Kidney (tissue), 14 donors: ENCODE measurements around the gene BCL2L1. TPM values are rescaled to one million over a fixed set of nuclear protein-coding genes. Genes with fewer than 3 reads are reported as not detected.

ENCODE experiments used
- DNase-seq, 5 donors: peaks; one replicate each; pipeline ENCODE4 v3.0.0-alpha.2; 2013 to 2020
- FAIRE-seq: peaks from 2 replicates; lab custom pipeline; 2012; peaks lifted over from hg19 to GRCh38; lab: Jason Lieb, UNC
- H3K27ac ChIP-seq, 2 donors: one replicate each; pipeline ENCODE4 v1.7.0; 2013; ENCODE audit warnings: low read depth in 2 of 2, low read length in 2 of 2, inconsistent platforms in 1 of 2
- H3K27me3 ChIP-seq: one replicate; pipeline ENCODE4 v1.7.1; 2013; ENCODE audit warnings: low read length, inconsistent platforms; ENCODE audit not compliant: control insufficient read depth, insufficient read depth
- H3K36me3 ChIP-seq, 3 donors: one replicate each; pipeline versions ENCODE4 v1.7.0 to v1.7.1; 2013; ENCODE audit warnings: low read length in 3 of 3, control low read depth in 1 of 3, inconsistent platforms in 1 of 3; ENCODE audit not compliant: insufficient read depth in 3 of 3, control insufficient read depth in 2 of 3
- H3K4me1 ChIP-seq, 3 donors: one replicate each; pipeline versions ENCODE4 v1.7.0 to v1.7.1; 2013; ENCODE audit warnings: low read length in 3 of 3, inconsistent platforms in 1 of 3, low read depth in 1 of 3; ENCODE audit not compliant: control insufficient read depth in 2 of 3, insufficient read depth in 2 of 3
- H3K4me3 ChIP-seq, 3 donors: one replicate each; pipeline versions ENCODE4 v1.7.0 to v1.8.1; 2013; ENCODE audit warnings: low read length in 3 of 3, control low read depth in 1 of 3, inconsistent platforms in 1 of 3
- H3K9ac ChIP-seq, 3 donors: one replicate each; pipeline versions ENCODE4 v1.7.0 to v1.7.1; 2013; ENCODE audit warnings: low read length in 3 of 3, control low read depth in 1 of 3, inconsistent platforms in 1 of 3
- H3K9me3 ChIP-seq, 3 donors: one replicate each; pipeline versions ENCODE4 v1.7.0 to v1.7.1; 2013; ENCODE audit warnings: low read length in 3 of 3, control low read depth in 1 of 3, inconsistent platforms in 1 of 3; ENCODE audit not compliant: control insufficient read depth in 2 of 3, insufficient read depth in 1 of 3
- CTCF ChIP-seq: IDR thresholded peaks from 3 replicates; pipeline ENCODE4 v1.5.1; 2012; ENCODE audit warnings: mild to moderate bottlenecking, moderate library complexity, borderline replicate concordance; ENCODE audit not compliant: insufficient read depth; ENCODE audit errors: extremely low read depth
- intact Hi-C: fragments of 100-400 bp; cut with DNase I; formaldehyde crosslinking; loops from one replicate; pipeline ENCODE4 v1.11.1; 2022
- polyA plus RNA-seq: library from polyadenylated mRNA; stranded (reverse); fragments of 350-450 nt; fragmentation: Illumina TruSeq; extraction: RNeasy Lipid Tissue Mini Kit (QIAGEN cat#74804); gene quantifications from one replicate; pipeline ENCODE4 v1.2.3, GENCODE V29; 2014; ENCODE audit warnings: low read depth, low replicate concordance; ENCODE audit not compliant: insufficient read depth
- total RNA-seq: library from RNA; stranded (reverse); fragmentation: NEBNext Ultra II Directional; extraction: Animal tissue kit (Norgen Biotek cat#: 25700); gene quantifications from one replicate; pipeline ENCODE4 v1.2.1, GENCODE V29; 2021
- donor health status: control.
- donor health status: control.
- donor health status: control.
- donor health status: control.
- donor health status: control.
- donor health status: DM: yes; HTN: yes; CAD: no.
- donor health status: Normal renal cell carcinoma (clear cell type).

BCL2L1 gene
- total and polyA plus RNA-seq, 2 donors from 2014 or later, result 132 to 139 TPM

GRCh38 chr20:31712564-31713311, 9.9 kb downstream of the BCL2L1 start:
- TF ChIP-seq CTCF, result no peak
- H3K4me3 ChIP-seq, result peak overlapping the region in 2 of 3 donors; percentile 26 to 39
- intact Hi-C loops, result no loop called here
- H3K4me1 ChIP-seq, result peaks cover 0 to 68% (median 68%) of the 10 kb centered on the region in 3 donors
- peaks cover 5 to 19% (median 16%) of the 10 kb centered on the region in 3 donors for H3K36me3 ChIP-seq
- no peaks in the 10 kb centered on the region for H3K27me3 ChIP-seq
- DNase-seq (peak; percentile 65 to 93 (median 72)), FAIRE-seq (no peak)
- peak overlapping the region; percentile 91 to 97 for H3K27ac ChIP-seq
- H3K9me3 ChIP-seq, result no peaks in the 10 kb centered on the region
- H3K9ac ChIP-seq, result peak overlapping the region in 2 of 3 donors; percentile 50 to 59

DNA sequence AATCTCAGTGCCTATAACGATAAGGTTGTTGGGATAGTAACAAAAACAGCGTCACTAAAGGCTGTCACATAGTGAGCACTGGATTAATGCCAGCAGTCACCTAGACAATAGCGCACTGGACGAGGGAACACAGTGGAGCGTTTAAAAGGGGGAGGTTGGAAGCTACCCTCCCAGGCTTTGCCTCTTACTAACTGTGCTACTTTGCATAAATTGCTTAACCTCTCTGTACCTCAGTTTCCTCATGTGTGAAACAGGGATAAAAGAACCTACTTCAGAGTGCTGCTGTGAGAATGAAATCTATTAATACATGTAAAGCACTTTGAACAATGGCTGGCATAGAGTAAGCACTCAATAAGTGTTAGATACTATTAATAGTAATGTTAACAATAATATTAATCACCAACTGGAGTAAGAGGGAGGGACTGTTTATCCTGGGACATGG, 10.5 kb downstream of the BCL2L1 start:
- Histone ChIP-seq H3K4me3 (peak overlapping the region in 2 of 3 donors; percentile 9 to 26), H3K9ac (peak overlapping the region in 2 of 3 donors; percentile 4 to 59), H3K36me3 (peaks cover 5 to 20% (median 20%) of the 10 kb centered on the region in 3 donors), H3K27me3 (no peaks in the 10 kb centered on the region), H3K9me3 (no peaks in the 10 kb centered on the region), H3K27ac (peak overlapping the region; percentile 91 to 97), H3K4me1 (peaks cover 0 to 66% (median 65%) of the 10 kb centered on the region in 3 donors)
- DNase-seq (peak in 2 of 5 donors; percentile 42 to 71), FAIRE-seq (no peak)
- intact Hi-C loops, result no loop called here
- TF ChIP-seq CTCF, result no peak

GRCh38 chr20:31711179-31712111, 11.2 kb downstream of the BCL2L1 start:
- no peaks in the 10 kb centered on the region for H3K27me3 ChIP-seq
- no peaks in the 10 kb centered on the region for H3K9me3 ChIP-seq
- TF ChIP-seq CTCF, result no peak
- H3K4me1 ChIP-seq, result peaks cover 0 to 65% (median 64%) of the 10 kb centered on the region in 3 donors
- peak overlapping the region in 2 of 3 donors; percentile 50 to 59 for H3K9ac ChIP-seq
- H3K36me3 ChIP-seq, result peaks cover 5 to 27% (median 26%) of the 10 kb centered on the region in 3 donors
- intact Hi-C loops, result no loop called here
- no peak for FAIRE-seq
- DNase-seq, result no peak
- peak overlapping the region in 1 of 3 donors; percentile 26 for H3K4me3 ChIP-seq
- H3K27ac ChIP-seq, result peak overlapping the region; percentile 91 to 97
